ENCODE data around the gene RIPOR2. TPM values are rescaled to one million over a fixed set of nuclear protein-coding genes. Genes with fewer than 3 reads are reported as not detected.

Gene RIPOR2
- total and polyA plus RNA-seq, 4 donors: 1.6 to 10.9 (median 3.7) TPM

DNA sequence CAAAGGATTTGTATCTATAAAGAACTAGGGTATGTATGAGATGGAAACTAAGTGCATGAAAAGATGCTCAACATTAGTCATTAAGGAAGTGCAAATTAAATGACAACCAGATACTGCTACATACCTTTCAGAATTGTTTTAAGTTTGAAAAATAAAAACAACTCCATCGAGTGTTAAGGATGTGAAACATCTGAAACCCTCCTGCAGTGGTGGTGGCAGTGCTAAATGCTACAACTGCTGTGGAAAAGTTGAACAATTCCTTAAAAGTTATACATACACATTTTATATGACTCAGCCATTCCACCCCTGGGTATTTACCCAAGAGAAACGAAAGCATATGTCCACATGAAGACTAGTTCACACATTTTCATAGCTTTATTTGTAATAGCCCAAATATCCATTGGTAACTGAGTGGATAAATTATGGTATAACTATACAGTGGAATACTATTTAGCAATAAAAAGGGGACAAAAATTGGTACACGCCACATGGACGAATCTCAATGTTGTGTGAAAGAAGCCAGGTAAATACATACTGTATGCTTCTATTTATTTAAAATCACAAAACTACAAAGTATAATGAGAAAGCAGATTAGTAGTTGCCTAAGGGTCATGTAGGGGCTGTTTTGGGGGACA lies 147.6 kb downstream of the RIPOR2 start:
- Histone ChIP-seq H3K36me3 (ENCODE audit: control insufficient read depth in 4 of 4, insufficient read depth in 3 of 4, low read depth in 1 of 4, low read length in 3 of 4) (peaks cover 2 to 30% (median 14%) of the 10 kb centered on the region in 4 donors), H3K4me3 (ENCODE audit: low read depth in 1 of 3, low read length in 3 of 3) (no peak overlapping the region), H3K27ac (ENCODE audit: low read depth in 1 of 2, low read length in 2 of 2) (no peak overlapping the region), H3K4me1 (ENCODE audit: control insufficient read depth in 4 of 4, insufficient read depth in 4 of 4, low read length in 3 of 4) (no peaks in the 10 kb centered on the region), H3K9me3 (ENCODE audit: control insufficient read depth in 4 of 4, low read length in 3 of 4) (no peaks in the 10 kb centered on the region), H3K27me3 (ENCODE audit: control insufficient read depth in 4 of 4, insufficient read depth in 4 of 4, low read length in 3 of 4) (no peaks in the 10 kb centered on the region), H3K9ac (ENCODE audit: low read depth in 1 of 2, low read length in 2 of 2) (no peak overlapping the region)
- WGBS: 97% methylated on average over 4 of the region's 4 CpGs
- TF ChIP-seq HNF4G (IDR thresholded peaks at IDR 0.05): no peak
- no peak for DNase-seq (ENCODE audit: low spot score)

DNA sequence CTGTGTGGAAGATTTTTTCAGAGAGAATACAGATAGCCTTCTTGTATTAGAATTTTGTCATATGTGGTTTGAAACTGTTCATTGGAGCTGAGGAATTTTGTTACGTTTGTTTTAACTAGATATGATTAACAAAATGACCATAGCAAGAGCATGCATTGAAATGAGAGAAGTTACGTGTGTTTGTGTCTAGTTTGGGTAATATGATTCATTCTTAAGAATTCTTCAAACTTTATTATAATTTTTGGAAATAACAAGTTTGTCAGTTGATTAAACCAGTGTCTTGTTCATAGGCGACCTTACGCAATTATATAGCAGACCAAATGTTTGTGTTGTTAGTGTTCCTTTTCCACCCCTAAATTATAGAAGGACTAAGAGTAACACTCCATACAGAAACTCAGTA lies 155.6 kb downstream of the RIPOR2 start:
- Histone ChIP-seq H3K4me1 (ENCODE audit: control insufficient read depth in 4 of 4, insufficient read depth in 4 of 4, low read length in 3 of 4) (peaks cover 5 to 25% (median 12%) of the 10 kb centered on the region in 4 donors), H3K9ac (ENCODE audit: low read depth in 1 of 2, low read length in 2 of 2) (no peak overlapping the region), H3K27me3 (ENCODE audit: control insufficient read depth in 4 of 4, insufficient read depth in 4 of 4, low read length in 3 of 4) (no peaks in the 10 kb centered on the region), H3K4me3 (ENCODE audit: low read depth in 1 of 3, low read length in 3 of 3) (no peak overlapping the region), H3K9me3 (ENCODE audit: control insufficient read depth in 4 of 4, low read length in 3 of 4) (no peaks in the 10 kb centered on the region), H3K36me3 (ENCODE audit: control insufficient read depth in 4 of 4, insufficient read depth in 3 of 4, low read depth in 1 of 4, low read length in 3 of 4) (peaks cover 2 to 24% (median 5%) of the 10 kb centered on the region in 4 donors), H3K27ac (ENCODE audit: low read depth in 1 of 2, low read length in 2 of 2) (no peak overlapping the region)
- WGBS: 88% methylated on average over 4 of the region's 4 CpGs
- TF ChIP-seq, protein P1, sequence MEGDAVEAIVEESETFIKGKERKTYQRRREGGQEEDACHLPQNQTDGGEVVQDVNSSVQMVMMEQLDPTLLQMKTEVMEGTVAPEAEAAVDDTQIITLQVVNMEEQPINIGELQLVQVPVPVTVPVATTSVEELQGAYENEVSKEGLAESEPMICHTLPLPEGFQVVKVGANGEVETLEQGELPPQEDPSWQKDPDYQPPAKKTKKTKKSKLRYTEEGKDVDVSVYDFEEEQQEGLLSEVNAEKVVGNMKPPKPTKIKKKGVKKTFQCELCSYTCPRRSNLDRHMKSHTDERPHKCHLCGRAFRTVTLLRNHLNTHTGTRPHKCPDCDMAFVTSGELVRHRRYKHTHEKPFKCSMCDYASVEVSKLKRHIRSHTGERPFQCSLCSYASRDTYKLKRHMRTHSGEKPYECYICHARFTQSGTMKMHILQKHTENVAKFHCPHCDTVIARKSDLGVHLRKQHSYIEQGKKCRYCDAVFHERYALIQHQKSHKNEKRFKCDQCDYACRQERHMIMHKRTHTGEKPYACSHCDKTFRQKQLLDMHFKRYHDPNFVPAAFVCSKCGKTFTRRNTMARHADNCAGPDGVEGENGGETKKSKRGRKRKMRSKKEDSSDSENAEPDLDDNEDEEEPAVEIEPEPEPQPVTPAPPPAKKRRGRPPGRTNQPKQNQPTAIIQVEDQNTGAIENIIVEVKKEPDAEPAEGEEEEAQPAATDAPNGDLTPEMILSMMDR (IDR thresholded peaks at IDR 0.05; ENCODE audit: low read depth, low read length, missing input control): no peak
- TF ChIP-seq YY1 (IDR thresholded peaks at IDR 0.05): no peak
- TF ChIP-seq RAD21 (IDR thresholded peaks at IDR 0.05): no peak
- TF ChIP-seq, protein P2, sequence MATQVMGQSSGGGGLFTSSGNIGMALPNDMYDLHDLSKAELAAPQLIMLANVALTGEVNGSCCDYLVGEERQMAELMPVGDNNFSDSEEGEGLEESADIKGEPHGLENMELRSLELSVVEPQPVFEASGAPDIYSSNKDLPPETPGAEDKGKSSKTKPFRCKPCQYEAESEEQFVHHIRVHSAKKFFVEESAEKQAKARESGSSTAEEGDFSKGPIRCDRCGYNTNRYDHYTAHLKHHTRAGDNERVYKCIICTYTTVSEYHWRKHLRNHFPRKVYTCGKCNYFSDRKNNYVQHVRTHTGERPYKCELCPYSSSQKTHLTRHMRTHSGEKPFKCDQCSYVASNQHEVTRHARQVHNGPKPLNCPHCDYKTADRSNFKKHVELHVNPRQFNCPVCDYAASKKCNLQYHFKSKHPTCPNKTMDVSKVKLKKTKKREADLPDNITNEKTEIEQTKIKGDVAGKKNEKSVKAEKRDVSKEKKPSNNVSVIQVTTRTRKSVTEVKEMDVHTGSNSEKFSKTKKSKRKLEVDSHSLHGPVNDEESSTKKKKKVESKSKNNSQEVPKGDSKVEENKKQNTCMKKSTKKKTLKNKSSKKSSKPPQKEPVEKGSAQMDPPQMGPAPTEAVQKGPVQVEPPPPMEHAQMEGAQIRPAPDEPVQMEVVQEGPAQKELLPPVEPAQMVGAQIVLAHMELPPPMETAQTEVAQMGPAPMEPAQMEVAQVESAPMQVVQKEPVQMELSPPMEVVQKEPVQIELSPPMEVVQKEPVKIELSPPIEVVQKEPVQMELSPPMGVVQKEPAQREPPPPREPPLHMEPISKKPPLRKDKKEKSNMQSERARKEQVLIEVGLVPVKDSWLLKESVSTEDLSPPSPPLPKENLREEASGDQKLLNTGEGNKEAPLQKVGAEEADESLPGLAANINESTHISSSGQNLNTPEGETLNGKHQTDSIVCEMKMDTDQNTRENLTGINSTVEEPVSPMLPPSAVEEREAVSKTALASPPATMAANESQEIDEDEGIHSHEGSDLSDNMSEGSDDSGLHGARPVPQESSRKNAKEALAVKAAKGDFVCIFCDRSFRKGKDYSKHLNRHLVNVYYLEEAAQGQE (IDR thresholded peaks at IDR 0.05): no peak
- TF ChIP-seq, protein P3, sequence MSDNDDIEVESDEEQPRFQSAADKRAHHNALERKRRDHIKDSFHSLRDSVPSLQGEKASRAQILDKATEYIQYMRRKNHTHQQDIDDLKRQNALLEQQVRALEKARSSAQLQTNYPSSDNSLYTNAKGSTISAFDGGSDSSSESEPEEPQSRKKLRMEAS (IDR thresholded peaks at IDR 0.05): no peak
- no peak for TF ChIP-seq SP1 (IDR thresholded peaks at IDR 0.05)
- TF ChIP-seq GABPA (IDR thresholded peaks at IDR 0.05 in 1 of 2, conservative IDR thresholded peaks at IDR 0.05 in 1 of 2): no peak
- no peak for TF ChIP-seq RXRA (IDR thresholded peaks at IDR 0.05)
- TF ChIP-seq FOXA2 (IDR thresholded peaks at IDR 0.05): no peak
- TF ChIP-seq, protein P4, sequence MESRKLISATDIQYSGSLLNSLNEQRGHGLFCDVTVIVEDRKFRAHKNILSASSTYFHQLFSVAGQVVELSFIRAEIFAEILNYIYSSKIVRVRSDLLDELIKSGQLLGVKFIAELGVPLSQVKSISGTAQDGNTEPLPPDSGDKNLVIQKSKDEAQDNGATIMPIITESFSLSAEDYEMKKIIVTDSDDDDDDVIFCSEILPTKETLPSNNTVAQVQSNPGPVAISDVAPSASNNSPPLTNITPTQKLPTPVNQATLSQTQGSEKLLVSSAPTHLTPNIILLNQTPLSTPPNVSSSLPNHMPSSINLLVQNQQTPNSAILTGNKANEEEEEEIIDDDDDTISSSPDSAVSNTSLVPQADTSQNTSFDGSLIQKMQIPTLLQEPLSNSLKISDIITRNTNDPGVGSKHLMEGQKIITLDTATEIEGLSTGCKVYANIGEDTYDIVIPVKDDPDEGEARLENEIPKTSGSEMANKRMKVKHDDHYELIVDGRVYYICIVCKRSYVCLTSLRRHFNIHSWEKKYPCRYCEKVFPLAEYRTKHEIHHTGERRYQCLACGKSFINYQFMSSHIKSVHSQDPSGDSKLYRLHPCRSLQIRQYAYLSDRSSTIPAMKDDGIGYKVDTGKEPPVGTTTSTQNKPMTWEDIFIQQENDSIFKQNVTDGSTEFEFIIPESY (IDR thresholded peaks at IDR 0.05): no peak
- TF ChIP-seq, protein P5, sequence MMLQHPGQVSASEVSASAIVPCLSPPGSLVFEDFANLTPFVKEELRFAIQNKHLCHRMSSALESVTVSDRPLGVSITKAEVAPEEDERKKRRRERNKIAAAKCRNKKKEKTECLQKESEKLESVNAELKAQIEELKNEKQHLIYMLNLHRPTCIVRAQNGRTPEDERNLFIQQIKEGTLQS (IDR thresholded peaks at IDR 0.05): no peak
- no peak for TF ChIP-seq NR2F2 (IDR thresholded peaks at IDR 0.05)
- no peak for TF ChIP-seq TAF1 (conservative IDR thresholded peaks at IDR 0.05)
- no peak for TF ChIP-seq EGR1 (IDR thresholded peaks at IDR 0.05; ENCODE audit: low read depth in 2 of 2)
- TF ChIP-seq HNF4A (conservative IDR thresholded peaks at IDR 0.05): no peak
- no peak for TF ChIP-seq HNF4G (IDR thresholded peaks at IDR 0.05)
- no peak for DNase-seq (ENCODE audit: low spot score)

Measured in liver (tissue), 9 donors.